WI38 (cell line): ENCODE results near the gene AMBRA1.

Source experiments
- H3K4me3 ChIP-seq: 2 replicates; pipeline ENCODE4 v1.5.1; 2011; ENCODE audit warnings: low read depth, mild to moderate bottlenecking, control low read depth, low read length
- TF ChIP-seq, protein P1 (sequence below): IDR thresholded peaks from 2 replicates; pipeline ENCODE4 v1.5.1; 2012; ENCODE audit warnings: low read depth, mild to moderate bottlenecking, control low read depth, low read length

AMBRA1 gene

DNA sequence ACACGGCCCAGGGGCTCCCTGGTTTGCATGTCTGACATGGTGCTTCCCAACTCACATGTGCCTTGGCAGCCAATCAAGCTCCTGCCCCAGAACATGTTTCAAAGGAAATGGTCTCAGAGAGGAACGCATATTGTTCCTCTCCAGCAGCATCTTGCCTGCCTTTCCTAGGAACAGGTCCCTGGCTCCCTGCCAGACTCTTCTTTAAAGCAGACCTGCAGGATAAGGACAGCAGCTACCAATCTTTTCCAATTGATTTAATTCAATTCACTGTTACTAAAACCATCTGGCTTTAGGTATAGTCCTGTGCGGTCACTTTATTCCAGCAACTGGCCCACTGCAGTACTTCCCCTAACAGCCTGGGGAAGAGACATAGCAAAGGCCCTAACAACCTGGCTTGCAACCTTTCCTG lies 79.9 kb downstream of the AMBRA1 start:
- TF ChIP-seq, protein P1, sequence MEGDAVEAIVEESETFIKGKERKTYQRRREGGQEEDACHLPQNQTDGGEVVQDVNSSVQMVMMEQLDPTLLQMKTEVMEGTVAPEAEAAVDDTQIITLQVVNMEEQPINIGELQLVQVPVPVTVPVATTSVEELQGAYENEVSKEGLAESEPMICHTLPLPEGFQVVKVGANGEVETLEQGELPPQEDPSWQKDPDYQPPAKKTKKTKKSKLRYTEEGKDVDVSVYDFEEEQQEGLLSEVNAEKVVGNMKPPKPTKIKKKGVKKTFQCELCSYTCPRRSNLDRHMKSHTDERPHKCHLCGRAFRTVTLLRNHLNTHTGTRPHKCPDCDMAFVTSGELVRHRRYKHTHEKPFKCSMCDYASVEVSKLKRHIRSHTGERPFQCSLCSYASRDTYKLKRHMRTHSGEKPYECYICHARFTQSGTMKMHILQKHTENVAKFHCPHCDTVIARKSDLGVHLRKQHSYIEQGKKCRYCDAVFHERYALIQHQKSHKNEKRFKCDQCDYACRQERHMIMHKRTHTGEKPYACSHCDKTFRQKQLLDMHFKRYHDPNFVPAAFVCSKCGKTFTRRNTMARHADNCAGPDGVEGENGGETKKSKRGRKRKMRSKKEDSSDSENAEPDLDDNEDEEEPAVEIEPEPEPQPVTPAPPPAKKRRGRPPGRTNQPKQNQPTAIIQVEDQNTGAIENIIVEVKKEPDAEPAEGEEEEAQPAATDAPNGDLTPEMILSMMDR: no peak
- no peak overlapping the region for H3K4me3 ChIP-seq

DNA sequence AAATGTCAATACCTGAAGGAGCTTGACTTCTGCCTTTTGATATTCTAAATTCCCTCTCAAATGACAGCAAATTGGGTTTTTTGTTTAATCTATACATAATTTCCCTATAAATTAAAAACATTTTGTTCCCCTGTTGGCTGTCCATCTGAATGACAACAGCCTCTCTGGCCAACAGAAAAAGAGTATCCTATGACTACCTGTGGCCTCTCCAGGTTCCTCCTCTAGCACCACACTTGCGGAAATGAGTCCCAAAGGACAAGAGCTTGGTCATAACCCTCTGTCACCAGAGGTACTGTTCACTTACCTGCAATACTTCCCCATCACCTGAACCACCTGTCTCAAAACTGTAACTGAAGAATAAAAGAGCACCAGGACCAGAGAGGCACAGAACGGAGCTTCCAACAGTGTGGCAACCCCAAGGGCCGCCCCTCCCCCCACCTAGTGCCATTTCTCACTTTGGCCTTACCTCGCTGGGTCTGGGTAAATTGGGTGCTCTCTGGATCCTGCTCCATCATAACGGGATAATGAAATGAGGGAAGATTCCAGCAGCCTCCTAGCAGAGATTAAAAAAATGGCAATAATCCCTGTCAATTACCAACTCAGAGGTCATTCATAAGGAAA lies 81.5 kb downstream of the AMBRA1 start:
- TF ChIP-seq, protein P1: no peak
- H3K4me3 ChIP-seq: no peak overlapping the region

DNA sequence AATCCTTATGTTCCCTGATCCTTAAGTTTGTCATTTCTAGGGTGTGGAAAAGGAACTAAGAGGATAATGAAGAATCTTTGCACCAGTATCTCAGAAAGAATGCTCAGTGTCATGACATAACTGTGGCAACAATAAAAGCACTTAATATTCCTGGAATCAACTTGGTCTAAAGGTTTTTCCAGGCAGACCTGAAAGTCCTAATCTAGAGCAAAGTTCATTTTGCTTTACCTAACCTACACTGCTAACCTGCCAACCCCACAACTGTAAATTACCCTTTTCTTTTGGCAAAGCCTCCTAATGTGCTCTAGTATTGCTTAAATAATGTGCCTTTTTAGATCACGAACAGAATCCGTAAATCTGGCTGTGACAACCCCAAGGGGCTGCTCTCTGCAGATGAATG lies 82.5 kb downstream of the AMBRA1 start:
- TF ChIP-seq, protein P1: no peak

GRCh38 chr11:46508360-46508759 lies 85.5 kb downstream of the AMBRA1 start:
- TF ChIP-seq, protein P1: no peak
- H3K4me3 ChIP-seq: no peak overlapping the region

More for the DNA sequence above, 82.5 kb downstream of the AMBRA1 start:
- no peak overlapping the region for H3K4me3 ChIP-seq

GRCh38 chr11:46506483-46506791 lies 87.4 kb downstream of the AMBRA1 start:
- H3K4me3 ChIP-seq: no peak overlapping the region
- TF ChIP-seq, protein P1: no peak

DNA sequence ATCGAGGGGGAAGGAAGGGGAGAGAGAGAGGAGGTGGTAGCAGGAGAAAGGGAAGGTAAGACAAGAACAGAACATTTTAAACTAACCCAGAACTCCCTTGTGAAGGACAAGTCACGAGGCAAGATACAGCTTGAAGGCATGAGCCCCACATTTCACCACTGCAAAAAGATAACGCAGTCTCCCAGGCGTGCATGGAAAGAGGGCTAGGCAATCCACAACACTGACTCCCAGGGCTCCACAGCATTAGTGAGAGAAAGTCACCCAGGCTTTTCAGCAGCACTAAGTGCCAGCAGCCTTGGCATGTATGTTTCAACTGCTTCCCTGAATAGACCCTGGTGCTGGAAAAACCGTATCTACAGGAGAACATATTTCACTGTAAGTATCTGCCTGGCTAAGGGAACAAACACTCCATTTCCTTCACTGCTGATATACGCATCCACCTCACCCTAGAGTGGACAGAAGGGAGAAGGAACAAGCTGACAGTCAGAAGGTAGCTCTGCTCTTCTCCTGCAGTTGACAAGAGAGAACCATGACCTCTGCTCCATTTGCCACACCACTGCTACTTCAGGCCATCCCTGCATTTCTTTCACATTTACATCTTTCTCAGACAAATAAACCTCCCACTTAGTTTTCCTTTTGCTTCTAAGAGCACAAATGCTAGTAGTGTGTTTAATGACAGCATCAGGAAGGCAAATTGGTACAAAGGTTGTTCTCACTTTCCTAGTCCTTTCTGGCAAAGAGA lies 87.9 kb downstream of the AMBRA1 start:
- H3K4me3 ChIP-seq: no peak overlapping the region
- TF ChIP-seq, protein P1: no peak

- TF ChIP-seq, protein P1: no peak
- no peak overlapping the region for H3K4me3 ChIP-seq
Measured at GRCh38 chr11:46504817-46505613, 88.8 kb downstream of the AMBRA1 start.
